HS-27A (cell line): ENCODE results near the gene ANKRD12.

ENCODE experiments used
- DNase-seq: peaks from one replicate; pipeline ENCODE4 v3.0.0-alpha.2; 2012; ENCODE audit warnings: low read depth, missing footprints

Gene ANKRD12

GRCh38 chr18:9106800-9107584 is 29.6 kb upstream of the ANKRD12 start:
- no peak for DNase-seq

GRCh38 chr18:9108911-9109310 is 27.7 kb upstream of the ANKRD12 start:
- DNase-seq, result no peak

- no peak for DNase-seq
Observed at GRCh38 chr18:9109523-9109922, 27.1 kb upstream of the ANKRD12 start.

GRCh38 chr18:9113468-9114149 is 23.0 kb upstream of the ANKRD12 start:
- no peak for DNase-seq

- DNase-seq, result no peak
Observed at GRCh38 chr18:9115984-9116383, 20.6 kb upstream of the ANKRD12 start.

- DNase-seq, result no peak
Observed at GRCh38 chr18:9117980-9118841, 18.4 kb upstream of the ANKRD12 start.

- DNase-seq, result no peak
Observed at GRCh38 chr18:9120796-9121195, 15.8 kb upstream of the ANKRD12 start.

- DNase-seq, result no peak
Observed at GRCh38 chr18:9123520-9123919, 13.1 kb upstream of the ANKRD12 start.

GRCh38 chr18:9124824-9125223 is 11.8 kb upstream of the ANKRD12 start:
- no peak for DNase-seq

- DNase-seq, result no peak
Observed at GRCh38 chr18:9126337-9126736, 10.2 kb upstream of the ANKRD12 start.

GRCh38 chr18:9130195-9130594 is 6.4 kb upstream of the ANKRD12 start:
- no peak for DNase-seq

GRCh38 chr18:9130806-9131205 is 5.8 kb upstream of the ANKRD12 start:
- DNase-seq, result no peak

- DNase-seq, result no peak
Observed at GRCh38 chr18:9132628-9133027, 4.0 kb upstream of the ANKRD12 start.

GRCh38 chr18:9133225-9133624 is 3.4 kb upstream of the ANKRD12 start:
- no peak for DNase-seq

GRCh38 chr18:9135081-9135911 is 1.3 kb upstream of the ANKRD12 start:
- DNase-seq, result no peak

GRCh38 chr18:9135912-9136314 is 668 bp upstream of the ANKRD12 start:
- no peak for DNase-seq

GRCh38 chr18:9137168-9138066 is 836 bp downstream of the ANKRD12 start:
- DNase-seq, result peak; percentile 76

- no peak for DNase-seq
Observed at GRCh38 chr18:9139400-9140039, 2.9 kb downstream of the ANKRD12 start.

- DNase-seq, result no peak
Observed at GRCh38 chr18:9140381-9140780, 3.8 kb downstream of the ANKRD12 start.

GRCh38 chr18:9140984-9141383 is 4.4 kb downstream of the ANKRD12 start:
- DNase-seq, result no peak
